Neuronal stem cell (in vitro differentiated cells): ENCODE measurements around the gene NPTX2.

Experiments used
- DNase-seq: peaks from one replicate; pipeline ENCODE4 v3.0.0-alpha.2; 2013; ENCODE audit warnings: low spot score
- H2AFZ ChIP-seq: one replicate; pipeline ENCODE4 v1.6.1; 2013; ENCODE audit warnings: mild to moderate bottlenecking, low read length, inconsistent platforms
- H2AK5ac ChIP-seq: 2 replicates; pipeline ENCODE4 v1.6.1; 2013; ENCODE audit warnings: low read depth, mild to moderate bottlenecking, inconsistent platforms, low read length, moderate library complexity, mixed read lengths
- H2BK120ac ChIP-seq: 2 replicates; pipeline ENCODE4 v1.6.1; 2013; ENCODE audit warnings: low read depth, mild to moderate bottlenecking, inconsistent platforms, low read length, moderate library complexity, mixed read lengths
- H2BK12ac ChIP-seq: one replicate; pipeline ENCODE4 v1.6.1; 2013; ENCODE audit warnings: low read length, inconsistent platforms
- H2BK15ac ChIP-seq: 2 replicates; pipeline ENCODE4 v1.6.1; 2013; ENCODE audit warnings: mild to moderate bottlenecking, low read length, inconsistent platforms, mixed read lengths
- H2BK5ac ChIP-seq: one replicate; pipeline ENCODE4 v1.6.1; 2013; ENCODE audit warnings: inconsistent platforms, mild to moderate bottlenecking, low read length, moderate library complexity
- H3K14ac ChIP-seq: one replicate; pipeline ENCODE4 v1.6.1; 2013; ENCODE audit warnings: low read length, inconsistent platforms
- H3K18ac ChIP-seq: 2 replicates; pipeline ENCODE4 v1.6.1; 2013; ENCODE audit warnings: low read length, inconsistent platforms
- H3K23ac ChIP-seq: 2 replicates; pipeline ENCODE4 v1.6.1; 2013; ENCODE audit warnings: low read depth, mild to moderate bottlenecking, mixed read lengths, low read length, inconsistent platforms; ENCODE audit not compliant: poor library complexity
- H3K27ac ChIP-seq: replicated peaks from 3 replicates; pipeline ENCODE4 v1.5.1; 2013; ENCODE audit warnings: low read length, inconsistent platforms
- H3K27me3 ChIP-seq, 3 experiments: 2 replicates each; pipeline ENCODE4 v1.6.1; 2013; ENCODE audit warnings: low read length in 3 of 3, mild to moderate bottlenecking in 2 of 3, inconsistent platforms in 1 of 3, low read depth in 1 of 3, mixed read lengths in 1 of 3, moderate library complexity in 1 of 3; ENCODE audit not compliant: control insufficient read depth in 3 of 3, insufficient read depth in 3 of 3
- H3K36me3 ChIP-seq, 2 donors: replicated peaks in 1 of 2; 2 replicates each; pipeline ENCODE4 v1.6.1; 2013; ENCODE audit warnings: low read length in 2 of 2; ENCODE audit not compliant: control insufficient read depth in 2 of 2, insufficient read depth in 2 of 2
- H3K4ac ChIP-seq: 2 replicates; pipeline ENCODE4 v1.6.1; 2013; ENCODE audit warnings: inconsistent platforms, mild to moderate bottlenecking, low read length, moderate library complexity
- H3K4me1 ChIP-seq, 2 donors: 1 replicate in 1 of 2; 2 replicates in 1 of 2; pipeline ENCODE4 v1.6.1; 2013; ENCODE audit warnings: low read length in 2 of 2, low read depth in 1 of 2; ENCODE audit not compliant: control insufficient read depth in 2 of 2, insufficient read depth in 1 of 2
- H3K4me2 ChIP-seq: one replicate; pipeline ENCODE4 v1.6.1; 2013; ENCODE audit warnings: mild to moderate bottlenecking, low read length, inconsistent platforms; ENCODE audit not compliant: insufficient read depth, poor library complexity, severe bottlenecking
- H3K4me3 ChIP-seq, 2 donors: 2 replicates each; pipeline ENCODE4 v1.5.1; 2013; ENCODE audit warnings: low read length in 2 of 2, mild to moderate bottlenecking in 2 of 2, inconsistent platforms in 1 of 2, moderate library complexity in 1 of 2
- H3K79me1 ChIP-seq: one replicate; pipeline ENCODE4 v1.6.1; 2013; ENCODE audit warnings: low read depth, mild to moderate bottlenecking, inconsistent platforms, low read length, moderate library complexity
- H3K9ac ChIP-seq: one replicate; pipeline ENCODE4 v1.6.1; 2013; ENCODE audit warnings: mild to moderate bottlenecking, low read depth, low read length, inconsistent platforms; ENCODE audit not compliant: poor library complexity
- H3K9me3 ChIP-seq, 2 donors: replicated peaks in 1 of 2; 2 replicates each; pipeline versions ENCODE3 to v1.6.1; 2013; ENCODE audit warnings: low read length in 2 of 2, mild to moderate bottlenecking in 2 of 2, inconsistent platforms in 1 of 2, low read depth in 1 of 2, mixed read lengths in 1 of 2, moderate library complexity in 1 of 2; ENCODE audit not compliant: control insufficient read depth in 2 of 2, insufficient read depth in 1 of 2
- H4K8ac ChIP-seq: one replicate; pipeline ENCODE4 v1.6.1; 2013; ENCODE audit warnings: low read depth, mild to moderate bottlenecking, inconsistent platforms, low read length, moderate library complexity
- H4K91ac ChIP-seq: one replicate; pipeline ENCODE4 v1.6.1; 2013; ENCODE audit warnings: low read length, low read depth, mild to moderate bottlenecking, inconsistent platforms; ENCODE audit not compliant: poor library complexity
- WGBS, 2 donors: extraction: QIAGEN DNeasy Blood & Tissue Kit; methylation state at CpG; one replicate each; pipeline ENCODE4 v1.1.7; 2013; ENCODE audit warnings: missing lambda C conversion rate in 2 of 2, mixed read lengths in 1 of 2; ENCODE audit not compliant: insufficient read length in 2 of 2, insufficient replicate concordance in 1 of 2; ENCODE audit errors: extremely low coverage in 2 of 2; 5-methylcytosine and 5-hydroxymethylcytosine counted together

The NPTX2 gene

GRCh38 chr7:98640375-98640774 is 23.3 kb downstream of the NPTX2 start:
- no peaks in the 10 kb centered on the region for H3K27me3 ChIP-seq
- no peak overlapping the region for H3K18ac ChIP-seq
- no peak overlapping the region for H3K14ac ChIP-seq
- peaks cover 0 to 7% of the 10 kb centered on the region in 2 donors for H3K4me1 ChIP-seq
- H2BK120ac ChIP-seq: no peak overlapping the region
- H2AK5ac ChIP-seq: no peak overlapping the region
- H2BK15ac ChIP-seq: no peak overlapping the region
- no peak overlapping the region for H4K91ac ChIP-seq
- no peak overlapping the region for H3K4me2 ChIP-seq
- H3K36me3 ChIP-seq: no peaks in the 10 kb centered on the region
- no CpG with 5 or more reads among the region's 9 CpGs for WGBS, 2 donors
- no peak overlapping the region for H2AFZ ChIP-seq
- H4K8ac ChIP-seq: no peak overlapping the region
- no peak overlapping the region for H2BK12ac ChIP-seq
- no peaks in the 10 kb centered on the region for H3K79me1 ChIP-seq
- H3K4ac ChIP-seq: no peak overlapping the region
- H3K4me3 ChIP-seq: no peak overlapping the region
- H3K9ac ChIP-seq: no peak overlapping the region
- no peak for DNase-seq
- no peak overlapping the region for H3K23ac ChIP-seq
- H2BK5ac ChIP-seq: no peak overlapping the region
- H3K9me3 ChIP-seq: no peaks in the 10 kb centered on the region
- no peak overlapping the region for H3K27ac ChIP-seq

GRCh38 chr7:98641646-98642500 is 24.8 kb downstream of the NPTX2 start:
- no peaks in the 10 kb centered on the region for H3K79me1 ChIP-seq
- no peak overlapping the region for H3K27ac ChIP-seq
- no peak overlapping the region for H2BK5ac ChIP-seq
- H2BK12ac ChIP-seq: no peak overlapping the region
- no peak overlapping the region for H3K14ac ChIP-seq
- H2BK15ac ChIP-seq: no peak overlapping the region
- no peak overlapping the region for H4K8ac ChIP-seq
- H4K91ac ChIP-seq: no peak overlapping the region
- no peak overlapping the region for H2AFZ ChIP-seq
- no peak overlapping the region for H2BK120ac ChIP-seq
- no peaks in the 10 kb centered on the region for H3K36me3 ChIP-seq
- no peak overlapping the region for H2AK5ac ChIP-seq
- no peaks in the 10 kb centered on the region for H3K9me3 ChIP-seq
- H3K9ac ChIP-seq: no peak overlapping the region
- H3K4me3 ChIP-seq: no peak overlapping the region
- no peak overlapping the region for H3K4me2 ChIP-seq
- H3K4me1 ChIP-seq: peaks cover 0 to 7% of the 10 kb centered on the region in 2 donors
- H3K27me3 ChIP-seq: no peaks in the 10 kb centered on the region
- H3K23ac ChIP-seq: no peak overlapping the region
- H3K4ac ChIP-seq: no peak overlapping the region
- DNase-seq: no peak
- WGBS, 2 donors: no CpG with 5 or more reads among the region's 15 CpGs
- peak overlapping the region; percentile 15 for H3K18ac ChIP-seq

GRCh38 chr7:98643236-98643985 is 26.3 kb downstream of the NPTX2 start:
- Histone ChIP-seq H3K4me3 (no peak overlapping the region), H2BK120ac (no peak overlapping the region), H3K4me1 (peaks cover 0 to 7% of the 10 kb centered on the region in 2 donors), H3K36me3 (no peaks in the 10 kb centered on the region), H2BK12ac (no peak overlapping the region), H3K79me1 (no peaks in the 10 kb centered on the region), H3K27me3 (no peaks in the 10 kb centered on the region), H3K4ac (no peak overlapping the region), H3K9me3 (no peaks in the 10 kb centered on the region), H3K23ac (peak overlapping the region; percentile 34), H2BK5ac (no peak overlapping the region), H3K14ac (no peak overlapping the region), H4K91ac (no peak overlapping the region), H2AFZ (no peak overlapping the region), H3K18ac (peak overlapping the region; percentile 61), H2BK15ac (no peak overlapping the region), H3K4me2 (no peak overlapping the region), H3K9ac (no peak overlapping the region), H4K8ac (no peak overlapping the region), H3K27ac (no peak overlapping the region), H2AK5ac (peak overlapping the region; percentile 64)
- WGBS, 2 donors: no CpG with 5 or more reads among the region's 3 CpGs
- DNase-seq: no peak

GRCh38 chr7:98646465-98646864 is 29.4 kb downstream of the NPTX2 start:
- no peaks in the 10 kb centered on the region for H3K79me1 ChIP-seq
- no peak overlapping the region for H4K91ac ChIP-seq
- H3K4me2 ChIP-seq: no peak overlapping the region
- no peak overlapping the region for H2BK5ac ChIP-seq
- H2AFZ ChIP-seq: no peak overlapping the region
- H3K4me3 ChIP-seq: no peak overlapping the region
- H2BK15ac ChIP-seq: no peak overlapping the region
- no peak overlapping the region for H3K23ac ChIP-seq
- DNase-seq: no peak
- H3K4me1 ChIP-seq: peaks cover 0 to 7% of the 10 kb centered on the region in 2 donors
- WGBS, 2 donors: no CpG with 5 or more reads among the region's 2 CpGs
- no peak overlapping the region for H2AK5ac ChIP-seq
- H2BK120ac ChIP-seq: no peak overlapping the region
- no peak overlapping the region for H4K8ac ChIP-seq
- no peaks in the 10 kb centered on the region for H3K36me3 ChIP-seq
- no peaks in the 10 kb centered on the region for H3K9me3 ChIP-seq
- no peak overlapping the region for H2BK12ac ChIP-seq
- H3K14ac ChIP-seq: no peak overlapping the region
- H3K4ac ChIP-seq: no peak overlapping the region
- no peak overlapping the region for H3K27ac ChIP-seq
- H3K18ac ChIP-seq: no peak overlapping the region
- no peaks in the 10 kb centered on the region for H3K27me3 ChIP-seq
- no peak overlapping the region for H3K9ac ChIP-seq
